Measurements from ENCODE around the gene TCP11L2. TPM values are rescaled to one million over a fixed set of nuclear protein-coding genes. Genes with fewer than 3 reads are reported as not detected.

The TCP11L2 gene
- total RNA-seq, 1 donor from 2014 or later = 7.8 TPM

- Histone ChIP-seq H3K36me3 (peaks cover 7% of the 10 kb centered on the region), H3K9ac (no peak overlapping the region), H3K4me3 (no peak overlapping the region), H4K20me1 (ENCODE audit: low read depth) (no peaks in the 10 kb centered on the region), H3K27me3 (no peaks in the 10 kb centered on the region), H3K4me1 (no peaks in the 10 kb centered on the region), H3K4me2 (no peak overlapping the region), H3K9me3 (ENCODE audit: low read depth) (peaks cover 8% of the 10 kb centered on the region), H3K79me2 (ENCODE audit: low read depth) (no peaks in the 10 kb centered on the region), H3F3A (ENCODE audit: low read depth) (no peaks in the 10 kb centered on the region), H2AFZ (replicated peaks) (no peak overlapping the region), H3K27ac (no peak overlapping the region)
- DNase-seq (ENCODE audit: low spot score) = no peak
- no peak for TF ChIP-seq EZH2 (IDR thresholded peaks at IDR 0.05)
- no peak for TF ChIP-seq EZH2phosphoT487 (IDR thresholded peaks at IDR 0.05)
- no peak for TF ChIP-seq CTCF (IDR thresholded peaks at IDR 0.05)
- Mint-ChIP-seq H3K36me3 (peaks cover 42% of the 10 kb centered on the region), H3K9me3 (peaks cover 7% of the 10 kb centered on the region), H3K27me3 (ENCODE audit: insufficient read depth, low read depth) (peaks cover 2% of the 10 kb centered on the region), H3K4me3 (no peak overlapping the region), H3K4me1 (peaks cover 17% of the 10 kb centered on the region), H3K27ac (no peak overlapping the region)
Observed at GRCh38 chr12:106392759-106393158, 90.2 kb downstream of the TCP11L2 start.

Small RNA genes within 50 kb of the gene (small RNA-seq; reads per million reads assigned to genes)
- not detected for gene RNU7-94P

Other genes starting within 250 kb of the TCP11L2 start
- 11.9 and 18.8 TPM in 2 replicates for gene NUAK1, start 163.8 kb upstream of the TCP11L2 start, total RNA-seq (ENCODE audit: low replicate concordance)
- gene CKAP4, start 54.7 kb upstream of the TCP11L2 start, total RNA-seq (ENCODE audit: low replicate concordance) = 58.7 and 64.3 TPM in 2 replicates
- gene POLR3B, start 55.0 kb downstream of the TCP11L2 start, total RNA-seq (ENCODE audit: low replicate concordance) = 8.4 and 8.8 TPM in 2 replicates

All from neural progenitor cell (in vitro differentiated cells).